AG04449 (cell line): ENCODE data around the gene ZNF202.

Experiments used
- CTCF ChIA-PET: fragments of 350-600 bp; formaldehyde crosslinking; extraction: SDS; loops from one replicate; lab custom pipeline; 2021; ENCODE audit warnings: antibody characterized with exemption; lab: Yijun Ruan, JAX
- POLR2A ChIA-PET: fragments of 400-600, 350-600 bp; formaldehyde crosslinking; extraction: SDS; loops from one replicate; lab custom pipeline; 2020; ENCODE audit warnings: antibody characterized with exemption, inconsistent platforms; lab: Yijun Ruan, JAX
- DNase-seq: peaks from one replicate; pipeline ENCODE4 v3.0.0-alpha.2; 2010; ENCODE audit warnings: low read depth, low spot score
- H3K4me3 ChIP-seq: 2 replicates; pipeline ENCODE4 v1.5.1; 2011; ENCODE audit warnings: low read depth, mild to moderate bottlenecking, control low read depth, low read length
- TF ChIP-seq, protein P1 (sequence below): IDR thresholded peaks from one replicate; pipeline ENCODE4 v1.5.1; 2011; ENCODE audit warnings: mild to moderate bottlenecking, moderate library complexity, low read length, control low read depth, inconsistent platforms; ENCODE audit not compliant: insufficient read depth; ENCODE audit errors: missing control alignments

ZNF202 gene

DNA sequence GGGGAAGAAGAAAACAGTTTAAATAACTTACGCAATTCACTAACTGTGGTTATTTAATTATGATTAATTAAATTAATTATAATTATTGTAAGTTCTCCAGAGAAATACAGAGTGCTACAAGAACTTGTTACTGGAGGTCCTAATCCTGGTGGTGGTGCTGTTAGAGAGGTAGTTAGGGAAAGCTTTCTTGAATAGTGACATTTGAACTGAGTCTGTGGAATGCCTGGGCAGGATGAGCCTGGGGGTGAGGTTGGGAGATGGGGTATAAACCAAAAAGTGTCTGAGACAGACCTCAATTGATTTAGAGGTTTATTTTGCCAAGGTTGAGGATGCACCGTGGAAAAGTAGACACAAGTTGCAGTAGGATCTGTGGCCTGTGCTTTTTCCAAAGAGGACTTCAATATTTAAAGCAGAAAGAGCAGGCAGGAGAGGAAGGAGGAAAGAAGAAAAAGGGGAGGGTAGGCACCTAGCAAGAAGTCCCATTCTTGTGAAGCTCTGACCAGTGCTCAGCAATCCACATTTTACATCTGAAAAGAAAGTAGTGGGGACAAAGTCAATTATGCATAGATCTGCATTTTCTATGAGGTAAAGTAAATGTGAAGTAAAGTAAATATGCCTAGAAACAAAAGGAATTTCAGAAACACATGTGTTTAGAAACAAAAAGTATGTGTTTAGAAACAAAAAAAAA lies 4.4 kb upstream of the ZNF202 start:
- POLR2A ChIA-PET = no interaction called here
- no peak for DNase-seq
- H3K4me3 ChIP-seq = no peak overlapping the region
- TF ChIP-seq, protein P1, sequence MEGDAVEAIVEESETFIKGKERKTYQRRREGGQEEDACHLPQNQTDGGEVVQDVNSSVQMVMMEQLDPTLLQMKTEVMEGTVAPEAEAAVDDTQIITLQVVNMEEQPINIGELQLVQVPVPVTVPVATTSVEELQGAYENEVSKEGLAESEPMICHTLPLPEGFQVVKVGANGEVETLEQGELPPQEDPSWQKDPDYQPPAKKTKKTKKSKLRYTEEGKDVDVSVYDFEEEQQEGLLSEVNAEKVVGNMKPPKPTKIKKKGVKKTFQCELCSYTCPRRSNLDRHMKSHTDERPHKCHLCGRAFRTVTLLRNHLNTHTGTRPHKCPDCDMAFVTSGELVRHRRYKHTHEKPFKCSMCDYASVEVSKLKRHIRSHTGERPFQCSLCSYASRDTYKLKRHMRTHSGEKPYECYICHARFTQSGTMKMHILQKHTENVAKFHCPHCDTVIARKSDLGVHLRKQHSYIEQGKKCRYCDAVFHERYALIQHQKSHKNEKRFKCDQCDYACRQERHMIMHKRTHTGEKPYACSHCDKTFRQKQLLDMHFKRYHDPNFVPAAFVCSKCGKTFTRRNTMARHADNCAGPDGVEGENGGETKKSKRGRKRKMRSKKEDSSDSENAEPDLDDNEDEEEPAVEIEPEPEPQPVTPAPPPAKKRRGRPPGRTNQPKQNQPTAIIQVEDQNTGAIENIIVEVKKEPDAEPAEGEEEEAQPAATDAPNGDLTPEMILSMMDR = no peak
- CTCF ChIA-PET = no interaction called here

- CTCF ChIA-PET = interaction anchor here (1.4 kb wide), 1 partner anchor 14 kb away, joined by 3 read pairs; no protein-coding TSS in a partner anchor
Measured at GRCh38 chr11:123742724-123743120, 1.3 kb upstream of the ZNF202 start.

DNA sequence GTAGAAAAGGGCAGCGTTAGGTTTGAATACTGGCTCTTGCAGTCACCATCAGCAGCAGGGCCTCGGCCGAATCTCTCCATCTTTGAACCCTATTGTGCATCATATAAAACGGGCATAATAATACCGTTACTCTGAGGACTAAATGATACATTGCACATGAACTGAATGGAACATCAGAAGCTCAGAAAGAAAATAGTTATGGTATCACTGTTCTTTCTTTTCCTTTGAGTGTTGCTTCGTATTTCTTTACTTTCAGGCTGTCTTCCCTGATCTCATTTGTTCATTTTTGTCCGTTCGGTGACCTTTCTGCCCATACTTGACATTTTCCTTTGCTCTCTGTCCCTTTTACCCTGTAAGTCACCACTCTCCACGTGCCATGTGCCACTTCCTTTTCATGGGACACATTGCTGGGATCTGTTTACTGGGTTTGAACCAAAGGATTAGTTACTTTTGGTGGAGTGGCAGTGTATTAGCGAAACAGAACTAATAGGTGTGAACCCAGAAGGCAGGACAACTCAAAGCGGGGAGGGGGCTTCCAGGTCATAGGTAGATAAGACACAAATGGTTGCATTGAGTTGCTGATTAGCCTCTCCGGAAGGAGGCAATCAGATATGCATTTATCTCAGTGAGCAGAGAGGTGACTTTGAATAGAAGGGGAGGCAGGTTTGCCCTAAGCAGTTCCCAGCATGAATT lies 717 bp upstream of the ZNF202 start:
- peak overlapping the region; percentile 88 for H3K4me3 ChIP-seq
- no peak for DNase-seq
- TF ChIP-seq, protein P1 = no peak
- ChIA-PET POLR2A (no interaction called here), CTCF (interaction anchor here (0.8 to 1.4 kb wide), 2 partner anchors 15 to 35 kb away, joined by 3 read pairs; no protein-coding TSS in a partner anchor)

More at GRCh38 chr11:123742724-123743120, 1.3 kb upstream of the ZNF202 start:
- DNase-seq = no peak
- TF ChIP-seq, protein P1 = no peak
- no peak overlapping the region for H3K4me3 ChIP-seq
- POLR2A ChIA-PET = no interaction called here

GRCh38 chr11:123740787-123741158 lies 687 bp downstream of the ZNF202 start:
- POLR2A ChIA-PET = interaction anchor here (0.9 kb wide), 1 partner anchor 140 kb away, joined by 3 read pairs; no protein-coding TSS in a partner anchor
- CTCF ChIA-PET = interaction anchor here (0.7 to 0.8 kb wide), 2 partner anchors 34 to 86 kb away, joined by 3 read pairs; partner anchors contain the start of gene SCN3B
- H3K4me3 ChIP-seq = peak overlapping the region; percentile 88
- DNase-seq = no peak
- TF ChIP-seq, protein P1 = no peak

DNA sequence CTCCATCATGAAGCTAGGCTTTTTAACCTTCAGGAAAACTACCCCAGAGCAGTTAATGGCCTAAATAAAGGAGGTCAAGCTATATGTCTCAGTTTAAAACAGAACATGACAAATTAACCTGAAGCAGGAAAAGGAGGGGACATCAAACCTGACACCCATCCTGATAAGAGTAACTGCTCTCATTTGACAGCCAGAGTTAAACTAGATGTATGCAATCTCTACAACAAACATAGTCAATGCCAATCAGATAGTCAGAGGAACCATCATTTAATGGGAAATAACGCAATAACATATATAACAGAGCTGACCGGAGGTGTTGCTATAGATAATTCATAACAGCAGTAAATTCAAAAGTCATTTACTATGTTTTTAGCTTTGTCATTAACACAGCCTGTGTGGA lies 3.1 kb downstream of the ZNF202 start:
- no peak for DNase-seq
- POLR2A ChIA-PET = no interaction called here
- CTCF ChIA-PET = interaction anchor here (1.3 to 2.7 kb wide), 2 partner anchors 28 to 30 kb away, joined by 4 to 9 read pairs; no protein-coding TSS in a partner anchor

More for the DNA sequence above, 3.1 kb downstream of the ZNF202 start:
- TF ChIP-seq, protein P1 = no peak
- no peak overlapping the region for H3K4me3 ChIP-seq
